RCC 7860 (cell line): ENCODE results near the gene RAB30.
A peak's percentile ranks its signal among the peaks of the same experiment; 100 is the strongest.

Experiments used
- DNase-seq: peaks from one replicate; pipeline ENCODE4 v3.0.0-alpha.2; 2015; ENCODE audit warnings: low spot score
- FAIRE-seq: peaks from 2 replicates; lab custom pipeline; 2012; peaks lifted over from hg19 to GRCh38; lab: Jason Lieb, UNC

Gene RAB30

GRCh38 chr11:83071567-83072349 is at the start of gene RAB30:
Gene RAB30 (minus strand): TSS chr11:83071897. CDS start chr11:82997316, 74,581 bp downstream.
- FAIRE-seq (peak; percentile 92), DNase-seq (peak; percentile 98)

- FAIRE-seq, result no peak
These were observed 48.6 kb upstream of the RAB30 start for GRCh38 chr11:83120327-83120726.

GRCh38 chr11:83119216-83119615 is 47.5 kb upstream of the RAB30 start:
- no peak for FAIRE-seq
- DNase-seq, result no peak

More at GRCh38 chr11:83120327-83120726, 48.6 kb upstream of the RAB30 start:
- no peak for DNase-seq

- no peak for DNase-seq
- FAIRE-seq, result no peak
These were observed 47.1 kb upstream of the RAB30 start for GRCh38 chr11:83118814-83119213.

GRCh38 chr11:83116015-83116641 is 44.4 kb upstream of the RAB30 start:
- DNase-seq (no peak), FAIRE-seq (no peak)

GRCh38 chr11:83115551-83115950 is 43.9 kb upstream of the RAB30 start:
- FAIRE-seq, result no peak

GRCh38 chr11:83115026-83115425 is 43.3 kb upstream of the RAB30 start:
- DNase-seq, result no peak
- no peak for FAIRE-seq

More at GRCh38 chr11:83115551-83115950, 43.9 kb upstream of the RAB30 start:
- no peak for DNase-seq

- no peak for DNase-seq
- no peak for FAIRE-seq
These were observed 41.2 kb upstream of the RAB30 start for GRCh38 chr11:83112886-83113285.

- FAIRE-seq (no peak), DNase-seq (no peak)
These were observed 33.5 kb upstream of the RAB30 start for GRCh38 chr11:83105168-83105567.

GRCh38 chr11:83102834-83103233 is 31.1 kb upstream of the RAB30 start:
- FAIRE-seq, result no peak
- no peak for DNase-seq

GRCh38 chr11:83097429-83098075 is 25.9 kb upstream of the RAB30 start:
- DNase-seq, result no peak
- FAIRE-seq, result no peak

- no peak for FAIRE-seq
- DNase-seq, result no peak
These were observed 21.9 kb upstream of the RAB30 start for GRCh38 chr11:83093634-83094033.

- FAIRE-seq (no peak), DNase-seq (no peak)
These were observed 21.0 kb upstream of the RAB30 start for GRCh38 chr11:83092488-83093384.

- DNase-seq, result no peak
- no peak for FAIRE-seq
These were observed 17.3 kb upstream of the RAB30 start for GRCh38 chr11:83088965-83089364.

GRCh38 chr11:83087035-83087434 is 15.3 kb upstream of the RAB30 start:
- FAIRE-seq (no peak), DNase-seq (no peak)

GRCh38 chr11:83079820-83080219 is 8.1 kb upstream of the RAB30 start:
- DNase-seq (no peak), FAIRE-seq (no peak)

- DNase-seq (no peak), FAIRE-seq (no peak)
These were observed 6.6 kb upstream of the RAB30 start for GRCh38 chr11:83078269-83078668.

GRCh38 chr11:83073884-83074283 is 2.2 kb upstream of the RAB30 start:
- FAIRE-seq (no peak), DNase-seq (no peak)

GRCh38 chr11:83073258-83073657 is 1.6 kb upstream of the RAB30 start:
- no peak for DNase-seq
- no peak for FAIRE-seq

GRCh38 chr11:83072350-83073242 is 899 bp upstream of the RAB30 start:
- DNase-seq, result no peak
- FAIRE-seq, result no peak
